ENCODE measurements around the gene NANOS1.

Gene NANOS1, protein sequence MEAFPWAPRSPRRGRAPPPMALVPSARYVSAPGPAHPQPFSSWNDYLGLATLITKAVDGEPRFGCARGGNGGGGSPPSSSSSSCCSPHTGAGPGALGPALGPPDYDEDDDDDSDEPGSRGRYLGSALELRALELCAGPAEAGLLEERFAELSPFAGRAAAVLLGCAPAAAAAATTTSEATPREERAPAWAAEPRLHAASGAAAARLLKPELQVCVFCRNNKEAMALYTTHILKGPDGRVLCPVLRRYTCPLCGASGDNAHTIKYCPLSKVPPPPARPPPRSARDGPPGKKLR

DNA sequence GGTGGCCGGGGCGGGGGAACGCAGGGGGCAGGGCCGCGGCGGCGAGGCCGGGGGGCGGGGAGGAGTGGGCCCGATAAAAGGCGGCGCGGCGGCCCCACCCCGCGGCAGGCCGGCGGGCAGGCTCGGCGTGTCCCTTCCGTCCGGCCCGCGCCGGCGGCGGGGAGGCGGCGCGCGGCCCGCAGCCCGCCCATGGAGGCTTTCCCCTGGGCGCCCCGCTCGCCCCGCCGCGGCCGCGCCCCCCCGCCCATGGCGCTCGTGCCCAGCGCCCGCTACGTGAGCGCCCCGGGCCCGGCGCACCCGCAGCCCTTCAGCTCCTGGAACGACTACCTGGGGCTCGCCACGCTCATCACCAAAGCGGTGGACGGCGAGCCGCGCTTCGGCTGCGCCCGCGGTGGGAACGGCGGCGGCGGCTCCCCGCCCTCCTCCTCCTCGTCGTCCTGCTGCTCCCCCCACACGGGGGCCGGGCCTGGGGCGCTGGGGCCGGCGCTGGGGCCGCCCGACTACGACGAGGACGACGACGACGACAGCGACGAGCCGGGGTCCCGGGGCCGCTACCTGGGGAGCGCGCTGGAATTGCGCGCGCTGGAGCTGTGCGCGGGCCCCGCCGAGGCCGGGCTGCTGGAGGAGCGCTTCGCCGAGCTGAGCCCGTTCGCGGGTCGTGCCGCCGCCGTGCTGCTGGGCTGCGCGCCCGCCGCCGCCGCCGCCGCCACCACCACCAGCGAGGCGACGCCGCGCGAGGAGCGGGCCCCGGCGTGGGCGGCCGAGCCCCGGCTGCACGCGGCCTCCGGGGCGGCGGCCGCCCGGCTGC lies at the start of gene NANOS1:
TSS of gene NANOS1 (plus strand) at position 102 of the 808 bp plus-strand sequence. CDS start at position 190, 88 bp downstream.
- peak within 1 kb of the TSS; percentile 79 for H3K9ac ChIP-seq (ENCODE audit: low read length)
- DNase-seq (ENCODE audit: low read depth): peak; percentile 48
- peaks cover 31% of the 10 kb centered on the region for H3K36me3 ChIP-seq (ENCODE audit: control insufficient read depth, insufficient read depth, low read length, severe bottlenecking)
- peaks cover 24% of the 10 kb centered on the region for H3K4me1 ChIP-seq (ENCODE audit: control insufficient read depth, insufficient read depth, low read length)
- H3K27me3 ChIP-seq (replicated peaks; ENCODE audit: control insufficient read depth, insufficient read depth, low read length): no peaks in the 10 kb centered on the region
- H3K9me3 ChIP-seq (ENCODE audit: control insufficient read depth, low read length): no peaks in the 10 kb centered on the region
- peak within 1 kb of the TSS; percentile 84 for H3K4me3 ChIP-seq (ENCODE audit: low read length)

DNA sequence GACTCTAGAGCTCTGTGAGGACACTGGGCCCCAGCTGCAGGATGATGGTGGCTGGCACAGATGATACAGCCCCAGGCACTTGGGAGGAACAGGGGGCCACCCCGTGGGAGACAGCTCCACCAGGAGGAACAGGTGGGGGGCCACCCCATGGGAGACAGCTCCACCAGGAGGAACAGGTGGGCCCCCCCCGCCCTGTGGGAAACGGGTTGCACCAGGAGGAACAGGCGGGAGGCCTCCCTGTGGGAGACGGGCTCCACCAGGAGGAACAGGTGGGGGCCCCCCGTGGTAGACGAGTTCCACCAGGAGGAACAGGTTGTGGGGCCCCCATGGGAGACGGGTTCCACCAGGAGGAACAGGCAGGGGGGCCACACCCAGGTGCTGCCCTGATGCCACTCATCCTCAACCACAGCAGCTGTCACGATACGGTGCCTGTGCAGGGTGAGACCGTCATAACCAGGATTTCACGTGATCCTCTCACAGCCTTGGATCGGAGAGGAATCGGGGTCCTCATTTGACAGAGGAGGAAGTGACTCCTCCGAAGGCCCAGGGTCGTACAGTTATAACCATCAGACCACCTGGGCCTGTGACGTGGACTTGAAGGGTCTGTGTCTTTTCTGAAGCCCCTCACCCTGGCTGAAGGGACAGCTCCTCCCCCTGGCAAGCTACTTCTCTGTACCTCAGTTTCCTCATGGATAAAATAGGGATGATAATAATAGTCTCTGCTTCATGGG lies 49.2 kb upstream of the NANOS1 start:
- Histone ChIP-seq H3K9me3 (ENCODE audit: control insufficient read depth, low read length) (peaks cover 11% of the 10 kb centered on the region), H3K4me3 (ENCODE audit: low read length) (no peak overlapping the region)

DNA sequence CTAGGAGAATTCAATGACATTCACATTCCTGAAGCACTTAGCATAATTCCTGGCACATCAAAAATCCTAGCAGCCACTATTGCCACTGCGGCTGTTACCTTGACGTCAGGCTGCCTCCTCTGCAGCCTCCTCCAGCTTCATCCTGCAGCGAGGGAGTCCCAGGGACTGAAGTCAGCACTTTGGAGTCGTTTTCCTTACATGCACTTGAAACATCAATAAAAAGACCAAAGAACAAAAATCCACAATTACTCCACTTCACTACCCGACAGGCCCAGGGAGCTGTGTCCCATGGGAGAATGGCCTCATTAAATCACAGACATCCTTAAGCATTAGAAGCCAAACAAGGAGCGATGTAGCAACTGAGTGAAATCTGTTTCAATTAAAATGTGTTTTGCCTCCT lies 48.6 kb upstream of the NANOS1 start:
- DNase-seq (ENCODE audit: low read depth): no peak
- peaks cover 28% of the 10 kb centered on the region for H3K27me3 ChIP-seq (replicated peaks; ENCODE audit: control insufficient read depth, insufficient read depth, low read length)
- no peak overlapping the region for H3K4me3 ChIP-seq (ENCODE audit: low read length)
- no peak overlapping the region for H3K9ac ChIP-seq (ENCODE audit: low read length)
- H3K9me3 ChIP-seq (ENCODE audit: control insufficient read depth, low read length): peaks cover 16% of the 10 kb centered on the region
- H3K4me1 ChIP-seq (ENCODE audit: control insufficient read depth, insufficient read depth, low read length): peaks cover 10% of the 10 kb centered on the region
- H3K36me3 ChIP-seq (ENCODE audit: control insufficient read depth, insufficient read depth, low read length, severe bottlenecking): no peaks in the 10 kb centered on the region

More for the DNA sequence above, 49.2 kb upstream of the NANOS1 start:
- peaks cover 28% of the 10 kb centered on the region for H3K27me3 ChIP-seq (replicated peaks; ENCODE audit: control insufficient read depth, insufficient read depth, low read length)
- no peak for DNase-seq (ENCODE audit: low read depth)
- H3K4me1 ChIP-seq (ENCODE audit: control insufficient read depth, insufficient read depth, low read length): peaks cover 10% of the 10 kb centered on the region
- H3K36me3 ChIP-seq (ENCODE audit: control insufficient read depth, insufficient read depth, low read length, severe bottlenecking): no peaks in the 10 kb centered on the region
- H3K9ac ChIP-seq (ENCODE audit: low read length): no peak overlapping the region

DNA sequence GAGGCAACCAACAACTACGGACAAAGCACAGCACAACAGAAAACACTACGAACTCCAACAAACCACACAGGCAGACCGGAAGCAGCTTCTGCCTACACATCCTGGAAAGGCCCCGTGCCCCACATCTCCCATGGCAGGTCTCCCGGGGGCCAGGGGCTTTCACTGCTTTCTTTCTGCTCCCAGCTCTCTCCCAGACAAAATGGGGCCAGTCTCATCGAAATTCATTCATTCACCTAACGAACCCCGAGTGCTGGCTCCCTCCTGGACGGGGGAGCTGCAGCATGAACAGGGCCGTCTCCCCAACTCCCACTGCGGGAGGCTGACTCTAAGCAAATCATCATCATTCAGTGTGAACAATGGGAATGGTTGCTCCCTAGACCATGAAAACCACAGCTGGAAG lies 47.6 kb upstream of the NANOS1 start:
- H3K4me1 ChIP-seq (ENCODE audit: control insufficient read depth, insufficient read depth, low read length): peaks cover 10% of the 10 kb centered on the region
- H3K9ac ChIP-seq (ENCODE audit: low read length): no peak overlapping the region
- no peak overlapping the region for H3K4me3 ChIP-seq (ENCODE audit: low read length)
- DNase-seq (ENCODE audit: low read depth): no peak
- no peaks in the 10 kb centered on the region for H3K36me3 ChIP-seq (ENCODE audit: control insufficient read depth, insufficient read depth, low read length, severe bottlenecking)
- peaks cover 24% of the 10 kb centered on the region for H3K9me3 ChIP-seq (ENCODE audit: control insufficient read depth, low read length)
- H3K27me3 ChIP-seq (replicated peaks; ENCODE audit: control insufficient read depth, insufficient read depth, low read length): peaks cover 28% of the 10 kb centered on the region

DNA sequence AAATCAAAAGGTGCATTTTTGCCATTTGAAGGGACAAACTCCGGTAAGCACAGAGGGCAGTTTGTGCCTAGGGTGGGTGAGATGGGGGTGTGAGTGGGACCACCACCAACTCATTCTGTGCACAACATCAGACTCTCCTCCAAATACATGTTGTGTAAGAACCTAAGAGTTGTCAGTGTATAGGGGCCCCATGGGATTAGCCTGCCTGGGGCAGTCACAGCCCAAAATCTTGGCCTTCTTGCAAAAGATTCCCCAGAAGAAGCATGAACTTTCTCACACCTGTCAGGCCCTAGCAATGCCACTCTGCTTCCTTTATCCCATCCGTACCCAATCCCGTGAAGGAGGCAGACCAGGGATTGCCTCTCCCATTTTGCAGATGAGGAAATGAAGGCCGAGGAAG lies 47.1 kb upstream of the NANOS1 start:
- no peak overlapping the region for H3K9ac ChIP-seq (ENCODE audit: low read length)
- no peak overlapping the region for H3K4me3 ChIP-seq (ENCODE audit: low read length)
- peaks cover 10% of the 10 kb centered on the region for H3K4me1 ChIP-seq (ENCODE audit: control insufficient read depth, insufficient read depth, low read length)
- no peak for DNase-seq (ENCODE audit: low read depth)
- peaks cover 24% of the 10 kb centered on the region for H3K9me3 ChIP-seq (ENCODE audit: control insufficient read depth, low read length)
- no peaks in the 10 kb centered on the region for H3K36me3 ChIP-seq (ENCODE audit: control insufficient read depth, insufficient read depth, low read length, severe bottlenecking)
- peaks cover 28% of the 10 kb centered on the region for H3K27me3 ChIP-seq (replicated peaks; ENCODE audit: control insufficient read depth, insufficient read depth, low read length)

DNA sequence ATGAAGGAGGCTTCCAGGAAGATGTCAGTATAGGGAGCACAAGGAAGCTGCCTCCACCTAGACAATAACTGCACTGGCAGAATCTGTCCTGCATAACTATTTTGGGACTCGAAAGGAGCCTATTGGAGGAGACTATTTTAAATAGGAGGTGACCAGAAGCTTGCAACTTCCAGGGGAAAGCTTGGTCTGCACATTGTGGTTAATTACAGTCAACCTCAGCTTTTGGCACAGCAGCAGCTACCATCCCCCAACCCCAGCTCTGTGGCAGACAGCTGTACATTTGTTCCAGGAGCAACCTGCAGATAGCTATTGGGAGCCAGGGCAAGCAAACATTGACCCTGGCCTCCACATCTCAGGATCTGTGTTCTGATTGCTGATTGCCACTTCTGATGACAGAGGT lies 46.3 kb upstream of the NANOS1 start:
- no peak overlapping the region for H3K9ac ChIP-seq (ENCODE audit: low read length)
- H3K4me1 ChIP-seq (ENCODE audit: control insufficient read depth, insufficient read depth, low read length): peaks cover 10% of the 10 kb centered on the region
- no peak overlapping the region for H3K4me3 ChIP-seq (ENCODE audit: low read length)
- H3K9me3 ChIP-seq (ENCODE audit: control insufficient read depth, low read length): peaks cover 24% of the 10 kb centered on the region
- no peak for DNase-seq (ENCODE audit: low read depth)
- peaks cover 27% of the 10 kb centered on the region for H3K27me3 ChIP-seq (replicated peaks; ENCODE audit: control insufficient read depth, insufficient read depth, low read length)
- no peaks in the 10 kb centered on the region for H3K36me3 ChIP-seq (ENCODE audit: control insufficient read depth, insufficient read depth, low read length, severe bottlenecking)

DNA sequence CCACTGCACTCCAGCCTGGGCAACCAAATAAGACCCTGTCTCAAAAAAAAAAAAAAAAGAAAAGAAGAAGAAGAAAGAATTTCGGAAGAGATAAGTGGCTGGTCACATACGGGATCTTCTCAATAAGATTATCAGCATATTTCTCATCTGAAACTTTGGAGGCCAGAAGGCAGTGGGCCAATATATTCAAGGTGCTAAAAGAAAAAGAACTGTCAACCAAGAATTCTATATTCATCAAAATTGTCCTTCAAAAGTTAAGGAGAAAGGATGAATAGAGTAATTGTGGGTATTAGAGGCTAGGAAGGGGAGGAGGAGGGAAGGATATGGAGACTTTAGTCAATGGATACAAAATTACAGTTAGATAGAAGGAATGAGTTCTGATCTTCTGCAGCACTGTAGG lies 43.9 kb upstream of the NANOS1 start:
- no peak for DNase-seq (ENCODE audit: low read depth)
- Histone ChIP-seq H3K27me3 (replicated peaks; ENCODE audit: control insufficient read depth, insufficient read depth, low read length) (peaks cover 10% of the 10 kb centered on the region), H3K4me3 (ENCODE audit: low read length) (no peak overlapping the region), H3K4me1 (ENCODE audit: control insufficient read depth, insufficient read depth, low read length) (peaks cover 7% of the 10 kb centered on the region), H3K9me3 (ENCODE audit: control insufficient read depth, low read length) (peaks cover 24% of the 10 kb centered on the region), H3K9ac (ENCODE audit: low read length) (no peak overlapping the region), H3K36me3 (ENCODE audit: control insufficient read depth, insufficient read depth, low read length, severe bottlenecking) (no peaks in the 10 kb centered on the region)

DNA sequence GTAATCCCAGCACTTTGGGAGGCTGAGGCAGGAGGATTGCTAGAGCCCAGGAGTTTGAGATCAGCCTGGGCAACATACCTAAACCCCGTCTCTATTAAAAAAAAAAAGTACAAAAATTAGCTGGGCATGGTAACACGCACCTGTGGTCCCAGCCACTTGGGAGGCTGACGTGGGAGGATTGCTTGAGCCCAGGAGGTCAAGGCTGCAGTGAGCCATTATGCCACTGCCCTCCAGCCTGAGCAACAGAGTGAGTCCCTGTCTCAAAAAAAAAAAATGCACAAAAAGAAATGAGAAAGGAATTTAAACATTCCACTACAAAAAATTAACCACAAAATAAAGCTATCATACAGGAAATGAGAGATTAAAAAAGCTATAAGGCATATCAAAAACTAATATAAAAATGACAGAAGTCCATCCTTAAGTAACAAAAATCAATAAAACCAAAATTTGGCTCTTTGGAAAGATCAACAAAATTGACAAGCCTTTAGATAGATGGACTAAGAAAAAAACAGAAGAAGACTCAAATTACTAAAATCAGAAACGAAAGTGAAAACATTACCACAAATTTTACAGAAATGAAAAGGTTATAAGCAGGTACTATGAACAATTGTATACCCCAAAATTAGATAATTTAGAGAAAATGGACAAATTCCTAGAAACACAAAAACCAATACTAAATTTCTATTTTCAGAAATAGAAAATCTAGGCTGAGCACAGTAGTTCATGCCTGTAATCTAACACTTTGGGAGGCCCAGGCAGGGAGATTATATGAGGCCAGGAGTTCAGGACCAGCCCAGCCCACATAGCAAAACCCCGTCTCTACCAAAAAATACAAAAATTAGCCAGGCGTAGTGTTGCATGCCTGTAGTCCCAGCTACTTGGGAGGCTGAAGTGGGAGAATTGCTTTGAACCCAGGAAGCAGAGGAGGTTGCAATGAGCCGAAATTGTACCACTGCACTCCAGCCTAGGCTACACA lies 42.4 kb upstream of the NANOS1 start:
- Histone ChIP-seq H3K9ac (ENCODE audit: low read length) (no peak overlapping the region), H3K27me3 (replicated peaks; ENCODE audit: control insufficient read depth, insufficient read depth, low read length) (peaks cover 21% of the 10 kb centered on the region), H3K4me1 (ENCODE audit: control insufficient read depth, insufficient read depth, low read length) (no peaks in the 10 kb centered on the region), H3K36me3 (ENCODE audit: control insufficient read depth, insufficient read depth, low read length, severe bottlenecking) (no peaks in the 10 kb centered on the region), H3K4me3 (ENCODE audit: low read length) (no peak overlapping the region), H3K9me3 (ENCODE audit: control insufficient read depth, low read length) (peaks cover 24% of the 10 kb centered on the region)
- DNase-seq (ENCODE audit: low read depth): no peak

DNA sequence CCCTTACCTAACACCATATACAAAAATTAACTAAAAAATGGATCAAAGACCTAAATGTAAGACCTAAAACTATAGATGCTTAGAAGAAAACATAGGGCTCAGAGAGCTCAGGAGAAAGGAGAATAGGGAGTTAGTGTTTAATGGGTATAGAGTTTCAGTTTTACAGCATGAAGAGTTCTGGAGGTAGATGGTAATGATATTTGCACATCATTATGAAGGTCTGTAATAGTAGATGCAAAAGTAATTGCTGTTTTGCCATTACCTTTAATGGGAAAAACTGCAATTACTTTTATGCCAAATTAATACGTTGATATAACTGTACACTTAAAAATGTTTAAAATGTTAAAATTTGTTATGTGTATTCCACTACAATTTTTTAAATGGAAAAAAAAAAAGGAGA lies 39.2 kb upstream of the NANOS1 start:
- H3K4me1 ChIP-seq (ENCODE audit: control insufficient read depth, insufficient read depth, low read length): no peaks in the 10 kb centered on the region
- no peak overlapping the region for H3K9ac ChIP-seq (ENCODE audit: low read length)
- peaks cover 43% of the 10 kb centered on the region for H3K27me3 ChIP-seq (replicated peaks; ENCODE audit: control insufficient read depth, insufficient read depth, low read length)
- H3K4me3 ChIP-seq (ENCODE audit: low read length): no peak overlapping the region
- H3K36me3 ChIP-seq (ENCODE audit: control insufficient read depth, insufficient read depth, low read length, severe bottlenecking): no peaks in the 10 kb centered on the region
- H3K9me3 ChIP-seq (ENCODE audit: control insufficient read depth, low read length): peaks cover 13% of the 10 kb centered on the region
- no peak for DNase-seq (ENCODE audit: low read depth)

DNA sequence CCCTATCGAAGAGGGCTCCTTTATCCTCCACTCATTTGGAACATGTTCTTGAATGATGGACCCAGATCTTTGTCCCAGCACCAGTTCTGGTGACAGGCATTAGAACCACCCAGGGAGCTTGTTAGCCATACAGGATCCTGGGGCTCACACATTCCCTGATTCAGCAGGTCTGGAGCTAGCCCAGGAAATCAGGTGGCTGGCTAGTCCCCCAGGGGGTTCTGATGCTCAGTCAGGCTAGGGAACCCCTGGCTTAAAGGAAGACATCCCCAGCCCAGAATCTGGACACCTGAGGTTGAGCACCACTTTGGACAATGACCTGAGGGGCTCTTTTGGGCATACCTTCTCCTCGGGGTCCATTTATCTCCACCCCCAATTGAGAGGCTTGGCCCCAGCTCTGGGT lies 37.0 kb upstream of the NANOS1 start:
- no peak for DNase-seq (ENCODE audit: low read depth)
- Histone ChIP-seq H3K36me3 (ENCODE audit: control insufficient read depth, insufficient read depth, low read length, severe bottlenecking) (no peaks in the 10 kb centered on the region), H3K27me3 (replicated peaks; ENCODE audit: control insufficient read depth, insufficient read depth, low read length) (peaks cover 48% of the 10 kb centered on the region), H3K9ac (ENCODE audit: low read length) (no peak overlapping the region), H3K4me3 (ENCODE audit: low read length) (no peak overlapping the region), H3K4me1 (ENCODE audit: control insufficient read depth, insufficient read depth, low read length) (no peaks in the 10 kb centered on the region), H3K9me3 (ENCODE audit: control insufficient read depth, low read length) (no peaks in the 10 kb centered on the region)

Data from adipocyte (in vitro differentiated cells).